DMS 273 (cell line): Measurements from ENCODE around the gene CFAP43.

Experiments used
- DNase-seq: peaks from one replicate; lab custom pipeline; 2025; ENCODE audit not compliant: unreplicated experiment; lab: John Stamatoyannopoulos, UW

The CFAP43 gene

DNA sequence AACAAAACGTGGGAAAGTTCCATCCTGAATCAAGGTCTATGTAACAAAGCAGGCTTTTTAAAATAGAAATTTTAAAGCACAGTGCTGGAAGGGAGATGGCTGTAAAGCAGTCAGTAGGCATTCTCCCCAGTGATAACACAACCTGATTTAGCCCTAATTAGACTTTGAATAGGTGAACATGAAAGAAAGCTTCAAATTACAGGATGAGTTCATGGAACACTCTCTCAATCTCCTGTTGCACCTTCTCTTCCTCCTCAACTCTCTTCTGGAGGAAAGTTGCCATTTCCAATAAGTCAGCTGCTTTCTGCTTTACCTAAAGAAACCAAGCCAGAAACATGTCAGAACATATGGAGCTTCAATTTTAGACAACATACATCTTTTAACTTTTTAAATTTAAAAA is 90.1 kb downstream of the CFAP43 start:
- peak; percentile 8 for DNase-seq

DNA sequence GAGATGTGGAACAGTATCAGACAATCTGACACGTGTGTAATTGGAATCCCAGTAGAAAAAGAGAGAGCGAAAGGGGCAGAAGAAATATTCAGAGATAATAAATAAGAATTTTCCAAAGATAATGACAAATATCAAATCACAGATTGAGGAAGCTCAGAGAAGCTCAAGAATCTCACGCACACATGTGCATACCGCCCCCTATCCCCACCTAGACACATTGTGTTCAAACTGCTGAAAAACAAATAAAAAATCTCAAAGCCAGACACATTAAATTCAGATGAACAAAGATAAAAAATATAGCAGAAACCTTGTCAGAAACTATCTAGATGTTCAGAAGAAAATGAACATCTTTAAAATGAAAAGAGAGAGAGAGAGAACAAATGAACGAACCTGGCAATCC is 92.9 kb downstream of the CFAP43 start:
- DNase-seq: peak; percentile 3

DNA sequence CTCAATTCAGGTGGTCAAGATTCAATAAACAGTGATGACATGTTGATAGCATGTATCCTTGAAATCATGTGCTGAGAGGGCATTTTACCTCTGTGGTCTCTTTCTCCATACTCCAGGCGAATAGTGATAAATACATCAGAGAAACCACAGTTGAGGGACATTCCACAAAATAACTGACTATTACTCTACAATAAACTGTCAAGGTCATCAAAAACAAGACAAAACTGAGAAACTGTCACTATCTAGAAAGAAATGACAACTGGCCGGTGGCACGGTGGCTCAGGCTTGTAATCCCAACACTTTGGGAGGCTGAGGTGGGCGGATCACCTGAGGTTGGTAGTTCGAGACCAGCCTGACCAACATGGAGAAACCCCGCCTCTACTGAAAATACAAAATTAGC is 94.0 kb downstream of the CFAP43 start:
- no peak for DNase-seq

DNA sequence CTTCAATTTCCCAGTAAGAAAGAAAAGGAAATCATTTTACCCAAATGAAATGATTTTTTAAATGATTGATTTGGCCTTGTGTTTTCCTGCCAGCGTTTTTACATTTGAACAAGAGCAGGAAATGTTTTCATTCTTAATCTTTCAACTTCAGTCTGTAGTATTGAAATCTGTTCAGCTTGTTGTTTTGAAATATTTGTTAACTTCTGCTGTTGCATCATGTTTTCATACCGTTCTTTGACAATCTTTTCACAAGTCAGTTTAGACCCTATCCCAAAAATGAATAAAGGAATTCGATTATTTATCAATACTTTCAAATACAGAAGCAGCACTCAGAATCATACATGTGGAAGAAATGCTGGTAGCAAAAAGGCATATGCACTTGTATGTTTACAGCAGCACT is 102.1 kb downstream of the CFAP43 start:
- no peak for DNase-seq

DNA sequence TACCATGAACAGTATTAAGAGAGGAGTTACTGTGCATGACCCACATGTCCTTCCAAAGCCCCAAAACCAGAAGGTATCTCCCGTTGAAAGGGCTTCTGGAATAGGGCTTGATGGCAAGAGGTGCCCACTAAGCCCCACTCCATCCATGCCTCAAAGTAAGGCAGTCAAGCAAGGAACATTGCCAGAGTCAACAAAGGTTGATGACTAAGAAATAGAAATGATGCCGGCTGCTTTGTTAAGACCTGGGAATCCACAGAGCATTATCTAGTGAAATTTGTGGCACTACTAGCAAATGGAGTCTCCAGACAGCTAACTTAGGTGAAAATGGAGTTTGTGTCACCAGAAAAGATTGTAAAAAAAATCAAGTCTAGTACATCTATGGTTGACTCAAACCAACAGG is 104.0 kb downstream of the CFAP43 start:
- DNase-seq: no peak

DNA sequence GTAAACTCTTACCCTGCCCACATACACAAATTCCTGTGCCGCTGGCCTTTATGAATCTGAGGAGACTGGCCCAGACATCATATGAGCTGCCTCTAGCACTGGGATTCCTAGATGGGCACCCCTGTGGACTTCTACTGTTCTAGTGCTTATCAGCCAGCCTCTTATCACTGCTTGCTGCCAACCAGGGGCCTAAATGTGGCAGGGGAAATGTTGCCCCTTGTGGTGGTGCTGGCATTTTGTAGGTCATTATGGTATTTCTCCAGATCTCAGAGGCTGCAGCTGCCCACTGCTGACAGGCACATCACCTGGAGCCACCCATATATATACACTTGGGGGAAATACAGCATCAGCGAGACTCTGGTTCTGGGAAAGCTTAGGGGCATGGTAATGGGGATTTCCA is 104.8 kb downstream of the CFAP43 start:
- peak; percentile 55 for DNase-seq

DNA sequence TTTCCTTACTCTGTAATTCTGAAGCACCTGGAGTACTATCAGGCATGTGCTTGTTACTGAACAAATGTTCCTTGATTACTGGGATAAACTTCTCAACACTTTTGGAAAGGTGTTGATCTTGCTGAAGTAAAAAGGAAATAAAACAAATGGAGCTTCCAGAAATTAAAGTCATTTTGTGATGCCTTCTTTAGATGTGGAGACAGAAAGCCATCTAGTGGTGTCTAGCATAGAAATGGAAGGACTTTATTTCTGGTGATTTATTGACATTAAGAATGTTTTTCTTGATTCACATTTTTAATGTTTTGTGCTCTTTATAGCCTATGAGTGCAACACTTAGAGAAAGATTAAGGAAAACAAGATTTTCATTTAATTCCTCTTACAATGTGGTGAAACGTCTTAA is 108.8 kb downstream of the CFAP43 start:
- DNase-seq: peak; percentile 13

DNA sequence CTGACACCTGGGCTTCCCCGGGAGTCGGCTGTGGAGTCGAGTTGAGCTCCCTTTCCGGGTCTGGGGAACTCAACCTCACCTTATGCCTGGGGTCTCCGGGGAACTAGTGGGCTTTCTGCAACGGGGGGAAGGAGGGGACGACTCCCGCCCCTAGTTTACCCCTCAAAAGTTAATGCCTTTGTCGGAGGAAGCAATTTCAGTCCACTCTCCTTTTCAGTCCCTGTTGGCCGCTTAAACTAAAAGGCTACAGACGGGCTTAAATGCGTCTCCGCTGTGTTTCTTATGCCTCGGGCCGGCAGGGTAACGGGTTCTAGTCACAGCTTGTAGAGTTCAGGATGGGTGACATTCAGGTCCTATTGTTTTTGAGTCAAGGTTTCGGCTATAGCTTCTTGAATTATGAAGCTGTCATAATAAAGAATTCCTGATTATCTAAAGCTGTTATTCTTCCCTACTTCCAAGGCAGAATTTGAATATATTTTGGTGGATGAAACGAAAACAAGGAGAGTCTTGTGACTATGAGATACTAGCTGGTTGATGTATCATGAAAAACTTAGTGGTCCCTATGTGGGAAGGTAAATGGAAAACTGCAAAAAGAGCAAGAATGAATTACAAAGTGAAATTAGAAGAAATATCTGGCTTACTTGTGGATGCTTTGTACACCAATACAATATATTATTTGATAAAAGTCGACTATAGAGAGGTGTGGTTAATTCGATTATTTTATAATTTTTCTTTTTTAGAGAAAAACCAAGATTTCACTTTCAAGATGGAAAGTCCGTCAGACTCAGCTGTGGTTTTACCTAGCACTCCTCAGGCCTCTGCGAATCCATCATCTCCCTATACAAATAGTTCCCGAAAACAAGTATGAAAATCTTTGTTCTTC is 109.7 kb downstream of the CFAP43 start:
- peak; percentile 70 for DNase-seq

DNA sequence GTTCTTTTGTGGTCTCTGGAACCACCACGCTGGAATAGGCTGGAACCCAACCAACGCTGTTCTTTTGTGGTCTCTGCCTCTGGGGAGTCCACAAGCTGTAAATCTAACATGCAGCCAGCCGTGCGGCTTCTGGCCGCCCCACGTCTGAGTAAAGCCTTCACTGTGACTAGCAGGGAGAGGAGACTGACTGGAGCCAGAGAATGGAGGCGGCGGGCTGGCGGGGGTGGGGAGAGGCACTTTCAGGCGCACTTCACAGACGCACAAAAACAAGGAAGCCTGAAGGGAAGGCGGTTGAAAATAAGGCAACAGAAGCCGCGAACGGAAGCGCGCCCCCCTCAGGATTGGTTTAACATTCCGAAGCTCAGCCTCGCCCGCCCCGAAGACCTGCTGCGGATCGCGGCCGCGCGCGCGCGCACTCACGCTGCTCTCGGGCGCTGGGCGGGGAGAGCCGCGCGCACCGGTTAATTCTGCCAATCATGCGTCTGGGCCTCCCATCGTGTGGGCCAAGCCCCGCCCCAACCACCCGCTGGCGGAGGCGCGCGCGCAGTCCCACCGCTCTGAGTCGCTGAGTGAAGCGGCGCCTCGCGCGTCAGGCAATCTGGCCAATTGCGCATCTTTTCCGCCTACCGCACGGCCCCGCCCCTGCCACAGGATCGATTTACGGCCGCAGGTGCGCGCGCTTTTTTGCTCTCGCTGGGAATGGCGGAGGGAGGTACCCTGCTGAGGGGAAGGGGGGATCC is 110.5 kb downstream of the CFAP43 start, which contains the start of gene SFR1:
Gene SFR1 (plus strand): TSS at position 687 of the 740 bp plus-strand sequence. CDS start 13 bp downstream, at position 700.
- peak; percentile 98 for DNase-seq

DNA sequence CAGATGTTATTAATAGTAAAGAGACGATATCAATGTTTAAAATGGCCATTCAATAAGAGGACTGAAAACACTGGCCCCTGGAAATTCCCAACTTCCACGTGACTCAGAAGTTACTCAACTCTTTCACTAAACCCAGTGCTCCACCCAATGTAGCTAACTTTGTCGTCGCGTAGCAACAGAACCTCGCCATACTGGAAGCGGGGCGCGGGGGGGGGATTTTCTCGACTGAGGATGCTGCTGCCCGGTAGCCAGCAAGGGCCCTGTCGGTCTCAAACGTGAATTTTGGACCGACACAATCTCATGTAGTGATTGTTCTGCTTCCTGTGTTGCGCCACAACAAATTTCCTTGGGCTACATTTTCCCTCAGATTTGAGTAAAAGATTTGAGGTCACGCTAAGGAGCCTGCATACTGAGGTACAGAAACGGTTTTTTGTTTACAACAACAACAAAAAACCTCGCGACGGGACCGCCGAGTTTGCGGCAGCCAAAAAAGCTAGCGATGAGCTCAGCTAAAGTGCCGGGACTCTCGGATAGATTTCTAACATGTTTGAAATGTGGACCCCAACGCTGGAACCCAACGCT is 111.2 kb downstream of the CFAP43 start:
- DNase-seq: peak; percentile 88

DNA sequence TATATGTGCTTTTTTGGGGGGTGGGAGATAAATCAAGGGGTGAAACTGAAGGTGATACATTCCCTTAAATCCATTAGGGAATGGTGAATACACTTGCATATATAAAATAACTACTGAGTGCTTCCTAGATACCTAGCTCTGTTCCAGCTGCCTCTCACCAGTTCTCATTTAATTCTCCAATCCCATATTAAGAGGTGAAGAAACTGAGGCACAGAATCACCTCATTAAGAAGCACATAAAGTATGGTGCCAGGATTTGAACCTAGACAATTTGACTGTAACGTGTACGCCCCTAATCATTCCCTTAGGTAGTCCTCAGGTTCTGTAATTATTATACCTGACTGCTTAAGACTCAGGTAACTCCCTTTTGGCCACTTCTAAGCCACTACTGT is 111.7 kb downstream of the CFAP43 start:
- peak; percentile 20 for DNase-seq

DNA sequence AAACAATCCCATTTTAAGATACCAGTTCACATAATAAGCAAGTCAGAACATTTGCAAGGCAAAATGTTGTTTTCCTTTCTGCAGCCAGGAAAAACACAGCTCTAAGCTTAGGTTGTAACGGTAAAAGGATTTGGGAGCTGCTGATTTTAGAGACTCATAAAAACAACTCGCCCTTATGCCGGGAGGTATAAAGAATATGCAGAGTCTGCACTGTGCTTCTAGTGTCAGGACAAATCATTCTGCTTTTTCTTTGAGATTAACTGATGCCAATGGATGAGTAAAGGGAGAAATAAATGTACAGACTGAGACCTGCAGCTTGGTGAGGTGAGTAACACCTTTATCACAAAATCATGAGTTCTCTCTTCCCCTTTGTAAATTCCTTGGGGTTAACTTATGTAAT is 112.2 kb downstream of the CFAP43 start:
- no peak for DNase-seq

DNA sequence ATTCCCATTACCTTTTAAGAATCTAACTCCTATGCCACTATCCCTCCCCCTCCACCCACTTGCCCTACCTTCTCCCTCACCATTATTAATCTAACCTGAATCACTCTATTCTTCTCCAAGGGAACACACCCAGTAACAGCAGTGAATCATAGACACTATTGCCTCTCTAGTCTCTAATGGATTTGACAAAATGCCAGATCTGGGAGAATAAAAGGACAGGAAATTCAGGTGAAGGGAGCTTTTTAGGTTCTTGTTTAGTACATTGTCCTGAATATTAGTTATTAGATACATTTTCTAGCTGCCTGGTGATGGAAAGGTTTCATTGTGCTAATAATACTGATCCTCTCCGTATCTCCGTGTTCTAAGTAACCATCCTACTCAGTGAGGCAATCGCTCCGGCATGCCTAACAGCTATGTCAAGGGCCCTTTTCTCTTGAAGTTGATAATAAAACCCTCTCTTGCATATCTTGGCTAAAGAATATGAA is 114.3 kb downstream of the CFAP43 start:
- no peak for DNase-seq

DNA sequence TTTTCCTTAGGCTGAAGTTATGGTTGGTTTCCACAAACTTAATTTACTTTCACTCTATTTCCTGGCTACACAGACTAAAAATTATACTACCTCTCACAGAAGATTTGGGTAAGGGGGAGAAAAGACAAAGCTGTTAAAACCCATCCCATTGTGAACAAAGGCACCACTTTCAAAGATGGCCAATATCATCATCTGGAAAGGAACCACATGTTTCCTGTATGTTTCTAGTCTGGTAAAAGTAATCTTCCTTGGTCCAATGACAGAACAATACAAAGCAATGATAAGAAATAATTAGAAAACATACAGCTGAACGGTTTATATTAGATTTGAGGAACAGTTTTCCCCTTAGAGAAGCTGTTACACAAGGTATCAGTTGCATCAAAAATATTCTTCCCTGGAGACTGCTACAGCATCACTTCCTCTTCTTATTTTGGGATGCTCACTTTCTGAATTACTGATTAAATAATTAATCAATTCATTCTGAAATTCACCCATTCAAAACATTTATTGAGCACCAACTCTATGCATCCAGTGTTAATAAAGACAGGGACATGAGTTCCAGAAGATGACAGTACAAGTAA is 118.7 kb downstream of the CFAP43 start:
- DNase-seq: no peak

DNA sequence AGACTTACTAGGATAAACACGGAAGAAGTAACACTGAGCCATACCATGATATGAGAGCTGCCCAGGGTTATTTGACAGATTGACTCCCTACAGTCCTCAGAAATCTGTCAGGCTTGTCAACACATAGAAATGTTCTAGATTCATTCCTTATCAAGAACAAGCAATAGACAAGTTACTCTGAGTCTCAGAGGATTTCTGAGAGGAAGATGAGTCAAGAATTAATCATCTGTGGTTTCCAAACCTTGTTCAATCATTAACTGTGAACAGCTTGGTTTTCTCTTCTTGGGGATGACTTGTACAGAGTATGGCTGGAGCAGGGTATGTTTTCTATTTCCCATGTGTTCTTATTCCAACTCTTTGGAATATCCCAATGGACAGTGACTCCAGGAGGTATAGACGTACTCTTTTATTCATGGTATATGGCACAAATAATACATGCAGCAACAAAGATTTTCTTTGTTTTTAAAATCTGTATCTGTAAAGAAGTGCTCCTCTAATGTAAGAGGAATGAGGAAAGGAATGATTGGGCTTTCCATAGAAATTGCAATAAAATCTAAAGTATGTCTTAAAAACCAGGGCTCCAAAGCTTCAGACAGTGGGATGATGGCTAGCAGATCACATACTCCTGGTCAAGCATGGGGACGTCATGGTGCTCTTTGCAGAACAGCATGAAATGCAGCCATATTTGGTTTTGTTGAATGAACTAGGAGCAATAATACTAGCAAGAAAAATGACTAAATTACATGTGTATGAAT is 122.1 kb downstream of the CFAP43 start:
- no peak for DNase-seq

DNA sequence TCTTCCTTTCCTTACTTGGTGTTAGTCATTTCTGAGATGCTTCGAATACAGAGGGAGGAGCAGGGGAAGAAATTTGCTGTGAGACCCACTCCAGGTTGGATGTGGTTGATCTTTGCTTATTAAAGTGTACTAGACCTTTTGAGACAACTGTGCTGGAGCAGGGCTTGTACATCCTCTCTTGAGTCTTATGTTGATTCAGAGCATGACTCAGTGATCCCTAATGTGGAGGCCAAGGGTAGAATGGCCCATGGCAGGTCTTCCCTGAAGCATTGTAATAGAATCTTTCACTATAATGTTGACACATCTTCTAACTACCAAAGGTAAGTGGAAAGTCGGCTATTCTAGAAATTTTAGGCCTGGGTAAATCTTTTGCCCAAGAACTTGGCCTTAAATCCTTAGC is 127.2 kb downstream of the CFAP43 start:
- DNase-seq: no peak

DNA sequence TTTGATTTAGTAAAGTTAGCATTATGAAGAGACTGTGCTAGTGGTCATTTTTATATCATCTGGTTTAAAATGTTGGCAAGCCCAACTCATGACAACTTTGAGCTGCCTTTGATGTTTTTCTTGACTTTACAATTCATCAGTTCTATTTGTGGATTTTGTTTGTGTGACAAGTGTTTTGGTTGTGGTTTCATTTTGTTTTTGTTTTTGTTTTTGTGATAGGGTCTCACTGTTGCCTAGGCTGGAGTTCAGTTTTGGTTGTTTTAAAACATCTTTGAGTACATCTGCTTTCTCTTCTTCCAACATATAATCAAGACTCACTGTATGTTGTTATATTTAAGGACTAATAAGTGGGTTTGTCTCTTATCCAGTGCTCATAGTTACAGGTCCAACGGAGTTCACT is 127.7 kb downstream of the CFAP43 start:
- DNase-seq: no peak

DNA sequence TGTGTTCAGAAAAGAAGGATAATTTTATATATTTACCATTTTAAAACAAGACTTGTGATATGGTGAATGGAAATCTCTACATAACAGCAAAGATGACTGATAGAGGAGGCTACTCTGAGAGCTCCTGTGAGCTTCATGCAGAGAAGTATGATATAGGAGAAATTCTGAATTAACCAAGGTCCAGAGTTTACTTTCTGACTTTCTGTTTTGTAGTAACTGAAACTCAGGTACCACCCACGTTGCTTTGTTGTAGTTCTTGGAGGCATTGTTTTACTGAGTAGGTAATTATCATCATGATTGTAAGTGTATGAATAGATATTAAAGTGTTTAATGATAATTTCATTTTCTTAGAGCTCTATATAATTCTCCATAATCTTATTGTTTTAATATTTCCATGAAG is 128.2 kb downstream of the CFAP43 start:
- DNase-seq: no peak

DNA sequence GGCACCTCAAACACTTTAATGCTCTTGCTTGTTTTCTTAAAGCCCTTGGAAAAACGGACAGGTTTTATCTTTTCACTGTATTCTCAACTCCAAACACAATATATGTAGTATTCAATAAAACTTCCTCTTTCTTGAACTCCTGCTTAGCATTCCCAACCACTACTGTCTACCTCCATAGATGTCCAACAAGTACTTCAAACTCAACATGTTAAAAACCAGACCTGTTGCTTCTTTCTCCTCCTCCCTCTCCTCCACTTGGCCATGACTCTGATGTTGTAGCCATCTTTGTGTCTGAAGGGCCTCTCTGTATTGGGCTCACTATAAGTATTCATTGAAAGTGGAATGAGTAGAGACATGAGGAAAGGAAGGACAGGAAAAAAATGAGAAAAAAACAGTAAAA is 130.3 kb downstream of the CFAP43 start:
- no peak for DNase-seq

DNA sequence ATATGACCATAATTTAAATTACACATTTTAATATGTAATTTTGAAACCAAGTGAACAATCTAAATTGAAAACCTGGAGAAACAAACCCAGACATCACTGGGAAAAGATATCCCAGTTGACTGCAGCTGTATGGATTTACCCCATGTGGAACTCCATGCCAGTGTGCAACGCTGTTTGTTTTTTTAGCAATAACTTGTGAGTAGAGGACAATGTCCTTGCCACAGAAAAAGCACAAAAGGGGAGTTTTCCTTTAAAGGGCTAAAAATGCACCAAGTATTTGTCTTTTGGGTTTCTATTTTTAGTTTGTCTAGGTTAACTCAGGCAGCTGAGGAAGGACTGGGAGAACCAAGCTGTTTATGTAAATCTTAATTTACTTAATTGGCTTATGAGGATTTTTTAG is 131.4 kb downstream of the CFAP43 start:
- no peak for DNase-seq

DNA sequence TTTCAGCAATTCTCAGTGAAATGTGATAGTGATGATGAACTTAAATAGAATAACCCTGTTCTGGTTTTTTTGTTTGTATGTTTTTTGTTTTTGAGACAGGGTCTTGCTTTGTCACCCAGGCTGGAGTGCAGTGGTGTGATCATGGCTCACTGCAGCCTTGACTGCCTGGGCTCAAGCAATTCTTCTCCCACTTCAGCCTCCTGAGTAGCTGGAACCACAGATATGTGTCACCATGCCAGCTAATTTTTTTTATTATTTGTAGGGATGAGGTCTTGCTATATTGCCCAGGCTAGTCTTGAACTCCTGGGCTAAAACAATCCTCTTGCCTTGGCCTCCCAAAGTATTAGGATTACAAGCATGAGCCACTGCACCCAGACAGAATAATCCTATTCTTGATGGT is 132.2 kb downstream of the CFAP43 start:
- no peak for DNase-seq
